GM12878 (cell line): Measurements from ENCODE around the gene TMTC1. TPM values are rescaled to one million over a fixed set of nuclear protein-coding genes. Genes with fewer than 3 reads are reported as not detected.
A peak's percentile ranks its signal among the peaks of the same experiment; 100 is the strongest.

Experiments used
- BCL11A ChIP-seq: IDR thresholded peaks from 2 replicates; pipeline ENCODE4 v1.6.1; 2011; ENCODE audit warnings: low read depth, low read length
- BRCA1 ChIP-seq: IDR thresholded peaks from 2 replicates; pipeline ENCODE4 v1.6.1; 2011; ENCODE audit warnings: low read depth, low read length, improper control_type of control experiment
- CEBPB ChIP-seq, 2 experiments: fragments of 150-350 bp in 1 of 2; IDR thresholded peaks; 2 replicates each; pipeline ENCODE4 v1.6.1; 2012 to 2014; ENCODE audit warnings: low read depth in 2 of 2, low read length in 2 of 2, borderline replicate concordance in 1 of 2, inconsistent platforms in 1 of 2
- CHD4 ChIP-seq: fragments of 200-600 bp; sonication (generic); IDR thresholded peaks from 2 replicates; pipeline ENCODE4 v1.6.1; 2016; ENCODE audit warnings: mild to moderate bottlenecking
- CUX1 ChIP-seq: IDR thresholded peaks from 2 replicates; pipeline ENCODE4 v1.6.1; 2012; ENCODE audit warnings: improper control_type of control experiment, low read depth, low read length; ENCODE audit not compliant: insufficient replicate concordance
- EED ChIP-seq: sonication (generic); IDR thresholded peaks from 2 replicates; pipeline ENCODE4 v1.6.1; 2016; ENCODE audit warnings: antibody characterized with exemption, low read depth
- FOXM1 ChIP-seq: IDR thresholded peaks from 2 replicates; pipeline ENCODE4 v1.6.1; 2012; ENCODE audit warnings: low read depth, mild to moderate bottlenecking, inconsistent platforms, low read length, moderate library complexity
- JUND ChIP-seq: IDR thresholded peaks from 2 replicates; pipeline ENCODE4 v1.6.1; 2012; ENCODE audit warnings: low read depth, mild to moderate bottlenecking, low read length, improper control_type of control experiment, moderate library complexity
- MAX ChIP-seq: IDR thresholded peaks from 2 replicates; pipeline ENCODE4 v1.6.1; 2012; ENCODE audit warnings: low read depth, low read length, improper control_type of control experiment
- MLLT1 ChIP-seq: fragments of 450-650 bp; IDR thresholded peaks from 2 replicates; pipeline ENCODE4 v1.6.1; 2016; ENCODE audit warnings: mild to moderate bottlenecking
- NFIC ChIP-seq: IDR thresholded peaks from 2 replicates; pipeline ENCODE4 v1.6.1; 2012; ENCODE audit warnings: low read depth, mild to moderate bottlenecking, inconsistent platforms, low read length, moderate library complexity
- NFYB ChIP-seq: IDR thresholded peaks from 2 replicates; pipeline ENCODE4 v1.6.1; 2011; ENCODE audit warnings: low read depth, mild to moderate bottlenecking, low read length, improper control_type of control experiment, moderate library complexity; ENCODE audit not compliant: insufficient read depth
- NR2C1 ChIP-seq: fragments of 450-650 bp; IDR thresholded peaks from 2 replicates; pipeline ENCODE4 v1.6.1; 2017; ENCODE audit warnings: antibody characterized with exemption, mild to moderate bottlenecking, moderate library complexity
- PAX8 ChIP-seq: fragments of 450-650 bp; IDR thresholded peaks from 2 replicates; pipeline ENCODE4 v1.6.1; 2017; ENCODE audit warnings: mild to moderate bottlenecking, moderate library complexity
- PML ChIP-seq: IDR thresholded peaks from 2 replicates; pipeline ENCODE4 v1.6.1; 2012; ENCODE audit warnings: low read length, inconsistent platforms
- POLR2AphosphoS5 ChIP-seq: IDR thresholded peaks from 2 replicates; pipeline ENCODE4 v1.6.1; 2011; ENCODE audit warnings: mild to moderate bottlenecking, low read length, inconsistent platforms
- RELA ChIP-seq: fragments of 450-650 bp; IDR thresholded peaks from 2 replicates; pipeline ENCODE4 v1.8.0; 2014; ENCODE audit warnings: borderline replicate concordance; ENCODE audit not compliant: partially characterized antibody
- SIN3A ChIP-seq: IDR thresholded peaks from 2 replicates; pipeline ENCODE4 v1.6.1; 2012; ENCODE audit warnings: low read depth, low read length, improper control_type of control experiment
- SPI1 ChIP-seq: IDR thresholded peaks from 2 replicates; pipeline ENCODE4 v1.6.1; 2011; ENCODE audit warnings: low read depth, mild to moderate bottlenecking, low read length, moderate library complexity, borderline replicate concordance; ENCODE audit not compliant: insufficient read depth
- STAT3 ChIP-seq: IDR thresholded peaks from 2 replicates; pipeline ENCODE4 v1.6.1; 2011; ENCODE audit warnings: low read depth, low read length, improper control_type of control experiment
- YY1 ChIP-seq: IDR thresholded peaks from 2 replicates; pipeline ENCODE4 v1.6.1; 2011; ENCODE audit warnings: low read depth, mild to moderate bottlenecking, low read length
- ZBTB4 ChIP-seq: fragments of 450-650 bp; formaldehyde crosslinking; IDR thresholded peaks from 2 replicates; pipeline ENCODE4 v1.4.0; 2022; ENCODE audit warnings: mild to moderate bottlenecking, moderate library complexity
- polyA plus RNA-seq, 11 experiments: library from polyadenylated mRNA; depleted of rRNA in 4 of 11; unstranded in 6 of 11; stranded (reverse) in 5 of 11; fragments of >200 nt; fragmentation: Nextera tagmentation in 4 of 11; fragmentation: Illumina TruSeq in 1 of 11; extraction: Ambion mirVana in 4 of 11; extraction: Trizol in 1 of 11; gene quantifications; 1 replicate in 1 of 11; 2 replicates in 10 of 11; pipeline versions ENCODE4 v1.2.1 to v1.2.3, GENCODE V29; 2011 to 2016; ENCODE audit warnings: inconsistent platforms in 2 of 11, missing spikeins in 2 of 11, low read depth in 1 of 11
- total RNA-seq, 4 experiments: library from RNA; depleted of rRNA in 3 of 4; stranded (reverse); fragments of >200 nt in 3 of 4; fragmentation: Illumina TruSeq in 1 of 4; extraction: Trizol in 1 of 4; gene quantifications; 2 replicates each; pipeline versions ENCODE4 v1.2.1 to v1.2.3, GENCODE V29; 2013 to 2021

The TMTC1 gene
- total and polyA plus RNA-seq, 10 of the 15 experiments (the other 5 are each of a cell fraction or from before 2014, with no cell fraction given), result 0.10 to 20.9 (median 0.57) TPM

GRCh38 chr12:29552324-29552927 is 231.3 kb downstream of the TMTC1 start (continued):
- TF ChIP-seq EED (no peak), ZBTB4 (CRISPR knock-in tag) (no peak), CEBPB (IDR thresholded peaks at IDR 0.05; ENCODE audit: borderline replicate concordance in 1 of 2, low read depth in 2 of 2, low read length in 2 of 2) (no peak), NFIC (no peak), CUX1 (no peak), SPI1 (no peak), JUND (no peak), POLR2AphosphoS5 (no peak), NFYB (no peak), NR2C1 (no peak), STAT3 (no peak), PML (no peak), MLLT1 (no peak), RELA (no peak), CHD4 (no peak), YY1 (peak; percentile 49; the same call in 1 of the 2 replicates), BRCA1 (no peak), BCL11A (no peak), SIN3A (no peak), MAX (no peak), PAX8 (no peak), FOXM1 (no peak)
